H9 (cell line): ENCODE results near the gene PNLDC1. TPM values are rescaled to one million over a fixed set of nuclear protein-coding genes. Genes with fewer than 3 reads are reported as not detected.

Experiments
- DNase-seq: peaks from one replicate; pipeline ENCODE4 v3.0.0-alpha.2; 2017
- H2AFZ ChIP-seq: one replicate; pipeline ENCODE4 v1.6.1; 2013; ENCODE audit warnings: mild to moderate bottlenecking, low read length, control low read depth, moderate library complexity
- H2AK5ac ChIP-seq: 2 replicates; pipeline ENCODE4 v1.6.1; 2013; ENCODE audit warnings: low read length, control low read depth, mixed read lengths; ENCODE audit not compliant: insufficient read length
- H2BK120ac ChIP-seq: one replicate; pipeline ENCODE4 v1.6.1; 2013; ENCODE audit warnings: low read depth, mild to moderate bottlenecking, low read length, control low read depth, inconsistent platforms; ENCODE audit not compliant: poor library complexity, severe bottlenecking
- H2BK12ac ChIP-seq: 2 replicates; pipeline ENCODE4 v1.6.1; 2013; ENCODE audit warnings: low read length, control low read depth, mixed read lengths, low read depth; ENCODE audit not compliant: insufficient read length
- H2BK15ac ChIP-seq: 2 replicates; pipeline ENCODE4 v1.6.1; 2013; ENCODE audit warnings: low read depth, low read length, control low read depth
- H2BK20ac ChIP-seq: one replicate; pipeline ENCODE4 v1.6.1; 2013; ENCODE audit warnings: low read depth, mild to moderate bottlenecking, low read length, control low read depth, inconsistent platforms; ENCODE audit not compliant: poor library complexity, severe bottlenecking
- H2BK5ac ChIP-seq: 2 replicates; pipeline ENCODE4 v1.6.1; 2013; ENCODE audit warnings: low read length, control low read depth, mixed read lengths; ENCODE audit not compliant: insufficient read length
- H3K14ac ChIP-seq: 2 replicates; pipeline ENCODE4 v1.6.1; 2013; ENCODE audit warnings: low read length, control low read depth; ENCODE audit not compliant: insufficient read depth
- H3K18ac ChIP-seq: 2 replicates; pipeline ENCODE4 v1.6.1; 2013; ENCODE audit warnings: low read depth, mild to moderate bottlenecking, mixed read lengths, low read length, control low read depth; ENCODE audit not compliant: insufficient read length
- H3K23ac ChIP-seq: 2 replicates; pipeline ENCODE4 v1.6.1; 2013; ENCODE audit warnings: low read length, control low read depth, mixed read lengths, low read depth; ENCODE audit not compliant: insufficient read length
- H3K23me2 ChIP-seq: 2 replicates; pipeline ENCODE4 v1.6.1; 2013; ENCODE audit warnings: low read depth, mild to moderate bottlenecking, mixed read lengths, low read length, control low read depth; ENCODE audit not compliant: insufficient read length, poor library complexity, severe bottlenecking
- H3K27ac ChIP-seq: 2 replicates; pipeline ENCODE4 v1.5.1; 2013; ENCODE audit warnings: low read length, control low read depth, mixed read lengths, low read depth; ENCODE audit not compliant: insufficient read length
- H3K27me3 ChIP-seq: 2 replicates; pipeline ENCODE4 v1.6.1; 2013; ENCODE audit warnings: low read length, control low read depth, inconsistent platforms; ENCODE audit not compliant: insufficient read depth
- H3K4ac ChIP-seq: 2 replicates; pipeline ENCODE4 v1.6.1; 2013; ENCODE audit warnings: low read depth, mild to moderate bottlenecking, control low read depth, inconsistent platforms, low read length, moderate library complexity
- H3K4me1 ChIP-seq: 2 replicates; pipeline ENCODE4 v1.6.1; 2013; ENCODE audit warnings: low read length, control low read depth, inconsistent platforms; ENCODE audit not compliant: insufficient read depth
- H3K4me2 ChIP-seq: 2 replicates; pipeline ENCODE4 v1.6.1; 2013; ENCODE audit warnings: low read length, control low read depth, mixed read lengths; ENCODE audit not compliant: insufficient read length, insufficient read depth
- H3K56ac ChIP-seq: 2 replicates; pipeline ENCODE4 v1.6.1; 2013; ENCODE audit warnings: low read depth, mild to moderate bottlenecking, mixed read lengths, low read length, control low read depth; ENCODE audit not compliant: insufficient read length
- H3K79me1 ChIP-seq: 2 replicates; pipeline ENCODE4 v1.6.1; 2013; ENCODE audit warnings: low read depth, mild to moderate bottlenecking, moderate library complexity, low read length, control low read depth, inconsistent platforms; ENCODE audit not compliant: insufficient read depth, poor library complexity, severe bottlenecking
- H3K79me2 ChIP-seq: 2 replicates; pipeline ENCODE4 v1.6.1; 2013; ENCODE audit warnings: low read length, control low read depth, inconsistent platforms; ENCODE audit not compliant: insufficient read depth
- H3K9ac ChIP-seq: 2 replicates; pipeline ENCODE4 v1.6.1; 2013; ENCODE audit warnings: low read length, control low read depth, mixed read lengths; ENCODE audit not compliant: insufficient read length; ENCODE audit errors: extremely low read depth
- H3K9me3 ChIP-seq: one replicate; pipeline ENCODE4 v1.6.1; 2013; ENCODE audit warnings: low read depth, low read length, inconsistent platforms; ENCODE audit not compliant: control insufficient read depth
- H3T11ph ChIP-seq: one replicate; pipeline ENCODE4 v1.6.1; 2013; ENCODE audit warnings: mild to moderate bottlenecking, low read length, control low read depth, inconsistent platforms
- H4K20me1 ChIP-seq: one replicate; pipeline ENCODE4 v1.6.1; 2013; ENCODE audit not compliant: control insufficient read depth, insufficient read length, insufficient read depth
- H4K5ac ChIP-seq: 2 replicates; pipeline ENCODE4 v1.6.1; 2013; ENCODE audit warnings: low read depth, mild to moderate bottlenecking, mixed read lengths, low read length, control low read depth; ENCODE audit not compliant: insufficient read length
- H4K8ac ChIP-seq: replicated peaks from 2 replicates; pipeline ENCODE4 v1.6.1; 2013; ENCODE audit warnings: low read length, control low read depth, mixed read lengths, low read depth; ENCODE audit not compliant: insufficient read length
- H4K91ac ChIP-seq: 2 replicates; pipeline ENCODE4 v1.6.1; 2013; ENCODE audit warnings: low read depth, mild to moderate bottlenecking, moderate library complexity, mixed read lengths, low read length, control low read depth; ENCODE audit not compliant: insufficient read length
- H3K27ac Mint-ChIP-seq, 3 experiments: 2 replicates in 2 of 3; 3 replicates in 1 of 3; pipeline ENCODE4 v1.8.0; 2020 to 2021; ENCODE audit warnings: mixed read lengths in 3 of 3, mild to moderate bottlenecking in 1 of 3, moderate library complexity in 1 of 3
- H3K27me3 Mint-ChIP-seq: 2 replicates; pipeline ENCODE4 v1.8.0; 2021; ENCODE audit warnings: low read depth, mild to moderate bottlenecking, moderate library complexity, mixed read lengths
- H3K36me3 Mint-ChIP-seq, 3 experiments: 2 replicates in 2 of 3; 3 replicates in 1 of 3; pipeline ENCODE4 v1.8.0; 2020 to 2021; ENCODE audit warnings: low read depth in 3 of 3, mixed read lengths in 3 of 3; ENCODE audit not compliant: insufficient read depth in 1 of 3
- H3K4me1 Mint-ChIP-seq, 2 experiments: 2 replicates each; pipeline ENCODE4 v1.8.0; 2020; ENCODE audit warnings: mixed read lengths in 2 of 2
- H3K4me3 Mint-ChIP-seq, 2 experiments: 2 replicates in 1 of 2; 3 replicates in 1 of 2; pipeline ENCODE4 v1.8.0; 2020 to 2021; ENCODE audit warnings: mild to moderate bottlenecking in 2 of 2, mixed read lengths in 2 of 2, moderate library complexity in 1 of 2
- H3K9me3 Mint-ChIP-seq, 2 experiments: 2 replicates in 1 of 2; 3 replicates in 1 of 2; pipeline ENCODE4 v1.8.0; 2020; ENCODE audit warnings: mild to moderate bottlenecking in 2 of 2, mixed read lengths in 2 of 2, moderate library complexity in 1 of 2
- CTCF ChIP-seq: fragments of 200-600 bp; sonication (generic); conservative IDR thresholded peaks from 3 replicates; pipeline ENCODE4 v1.8.0; 2021; ENCODE audit warnings: antibody characterized with exemption, mild to moderate bottlenecking
- WGBS: extraction: QIAGEN DNeasy Blood & Tissue Kit; methylation state at CpG from one replicate; pipeline ENCODE4 v1.1.7; 2013; ENCODE audit warnings: missing lambda C conversion rate, low lambda C conversion rate, mixed read lengths; ENCODE audit not compliant: insufficient read length; ENCODE audit errors: extremely low coverage; 5-methylcytosine and 5-hydroxymethylcytosine counted together
- total RNA-seq: library from RNA; stranded (reverse); gene quantifications from 2 replicates; pipeline ENCODE4 v1.2.1, GENCODE V29; 2021

The PNLDC1 gene
- total RNA-seq, 1 experiment from 2014 or later = not detected

DNA sequence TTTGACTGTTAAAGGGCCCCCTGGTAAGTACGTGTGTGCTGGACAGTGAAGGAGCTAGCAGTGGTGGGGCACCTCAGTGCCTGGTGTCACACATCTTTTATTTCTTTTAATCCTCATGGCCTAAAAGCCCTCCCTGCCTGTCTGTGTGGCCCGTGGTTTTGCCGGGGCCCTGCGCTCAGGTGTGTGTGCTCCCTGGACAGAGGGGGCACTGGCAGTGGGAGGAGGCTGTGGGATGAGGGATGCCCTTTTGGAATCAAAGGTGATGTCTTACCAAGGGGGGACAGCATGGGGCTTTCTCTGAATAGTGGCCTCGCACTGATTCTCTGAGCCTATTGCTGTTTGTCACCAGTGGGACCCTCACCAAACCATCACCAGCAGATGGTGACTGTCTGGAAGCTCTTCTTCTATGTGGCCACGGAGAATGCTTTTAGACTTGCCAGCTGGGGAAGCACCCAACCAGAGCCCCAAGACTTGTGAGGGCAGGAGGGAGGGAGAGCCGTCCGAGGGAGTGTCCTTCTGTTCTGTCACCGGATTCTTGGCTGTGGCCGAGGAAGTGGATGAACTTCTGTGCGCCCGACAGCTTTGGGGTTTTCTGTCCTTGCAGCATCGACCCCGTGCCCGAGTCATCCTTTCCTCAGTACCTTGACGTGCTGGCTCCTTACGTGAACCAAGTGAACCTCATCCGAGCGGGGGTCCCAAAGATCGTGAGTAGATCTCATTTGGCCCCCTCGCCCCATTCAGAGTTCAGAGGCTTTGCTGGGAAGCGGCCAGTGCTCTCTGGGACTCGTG lies 18.1 kb downstream of the PNLDC1 start:
- H3K23me2 ChIP-seq = no peaks in the 10 kb centered on the region
- no peak overlapping the region for H3K4me2 ChIP-seq
- H3K9me3 Mint-ChIP-seq = no peaks in the 10 kb centered on the region; a peak in 1 of 5 replicates
- H3K9ac ChIP-seq = no peak overlapping the region
- no peak overlapping the region for H3K56ac ChIP-seq
- TF ChIP-seq CTCF = no peak
- H2BK5ac ChIP-seq = no peak overlapping the region
- H4K91ac ChIP-seq = no peak overlapping the region
- H2AFZ ChIP-seq = no peak overlapping the region
- no peak overlapping the region for H2BK20ac ChIP-seq
- no peak overlapping the region for H3K23ac ChIP-seq
- no peak overlapping the region for H3K27ac ChIP-seq
- no peak overlapping the region for H2AK5ac ChIP-seq
- no peak overlapping the region for H2BK12ac ChIP-seq
- H3K9me3 ChIP-seq = no peaks in the 10 kb centered on the region
- peaks cover 27 to 29% of the 10 kb centered on the region in 2 experiments for H3K4me1 Mint-ChIP-seq
- no peak for DNase-seq
- H3K18ac ChIP-seq = no peak overlapping the region
- H4K8ac ChIP-seq = no peak overlapping the region
- no peak overlapping the region for H2BK15ac ChIP-seq
- no peak overlapping the region for H3T11ph ChIP-seq
- no peaks in the 10 kb centered on the region for H4K20me1 ChIP-seq
- H3K36me3 Mint-ChIP-seq = no peaks in the 10 kb centered on the region; a peak in 1 of 7 replicates
- no peaks in the 10 kb centered on the region; the same call in 1 of the 2 replicates for H3K27me3 Mint-ChIP-seq
- no peak overlapping the region for H3K27ac Mint-ChIP-seq
- no peaks in the 10 kb centered on the region for H3K79me1 ChIP-seq
- H4K5ac ChIP-seq = no peak overlapping the region
- WGBS = no CpG with 5 or more reads among the region's 23 CpGs
- H3K4ac ChIP-seq = no peak overlapping the region
- H2BK120ac ChIP-seq = no peak overlapping the region
- no peak overlapping the region for H3K4me3 Mint-ChIP-seq
- no peaks in the 10 kb centered on the region for H3K27me3 ChIP-seq
- H3K79me2 ChIP-seq = no peaks in the 10 kb centered on the region
- no peaks in the 10 kb centered on the region; the same call in 1 of the 2 replicates for H3K4me1 ChIP-seq
- H3K14ac ChIP-seq = no peak overlapping the region
